ENCODE data around the gene TRIP11. TPM values are rescaled to one million over a fixed set of nuclear protein-coding genes. Genes with fewer than 3 reads are reported as not detected.

TRIP11 gene
- total and polyA plus RNA-seq, 2 experiments from 2014 or later: 24.9 to 52.2 TPM

- TF ChIP-seq, protein P1, sequence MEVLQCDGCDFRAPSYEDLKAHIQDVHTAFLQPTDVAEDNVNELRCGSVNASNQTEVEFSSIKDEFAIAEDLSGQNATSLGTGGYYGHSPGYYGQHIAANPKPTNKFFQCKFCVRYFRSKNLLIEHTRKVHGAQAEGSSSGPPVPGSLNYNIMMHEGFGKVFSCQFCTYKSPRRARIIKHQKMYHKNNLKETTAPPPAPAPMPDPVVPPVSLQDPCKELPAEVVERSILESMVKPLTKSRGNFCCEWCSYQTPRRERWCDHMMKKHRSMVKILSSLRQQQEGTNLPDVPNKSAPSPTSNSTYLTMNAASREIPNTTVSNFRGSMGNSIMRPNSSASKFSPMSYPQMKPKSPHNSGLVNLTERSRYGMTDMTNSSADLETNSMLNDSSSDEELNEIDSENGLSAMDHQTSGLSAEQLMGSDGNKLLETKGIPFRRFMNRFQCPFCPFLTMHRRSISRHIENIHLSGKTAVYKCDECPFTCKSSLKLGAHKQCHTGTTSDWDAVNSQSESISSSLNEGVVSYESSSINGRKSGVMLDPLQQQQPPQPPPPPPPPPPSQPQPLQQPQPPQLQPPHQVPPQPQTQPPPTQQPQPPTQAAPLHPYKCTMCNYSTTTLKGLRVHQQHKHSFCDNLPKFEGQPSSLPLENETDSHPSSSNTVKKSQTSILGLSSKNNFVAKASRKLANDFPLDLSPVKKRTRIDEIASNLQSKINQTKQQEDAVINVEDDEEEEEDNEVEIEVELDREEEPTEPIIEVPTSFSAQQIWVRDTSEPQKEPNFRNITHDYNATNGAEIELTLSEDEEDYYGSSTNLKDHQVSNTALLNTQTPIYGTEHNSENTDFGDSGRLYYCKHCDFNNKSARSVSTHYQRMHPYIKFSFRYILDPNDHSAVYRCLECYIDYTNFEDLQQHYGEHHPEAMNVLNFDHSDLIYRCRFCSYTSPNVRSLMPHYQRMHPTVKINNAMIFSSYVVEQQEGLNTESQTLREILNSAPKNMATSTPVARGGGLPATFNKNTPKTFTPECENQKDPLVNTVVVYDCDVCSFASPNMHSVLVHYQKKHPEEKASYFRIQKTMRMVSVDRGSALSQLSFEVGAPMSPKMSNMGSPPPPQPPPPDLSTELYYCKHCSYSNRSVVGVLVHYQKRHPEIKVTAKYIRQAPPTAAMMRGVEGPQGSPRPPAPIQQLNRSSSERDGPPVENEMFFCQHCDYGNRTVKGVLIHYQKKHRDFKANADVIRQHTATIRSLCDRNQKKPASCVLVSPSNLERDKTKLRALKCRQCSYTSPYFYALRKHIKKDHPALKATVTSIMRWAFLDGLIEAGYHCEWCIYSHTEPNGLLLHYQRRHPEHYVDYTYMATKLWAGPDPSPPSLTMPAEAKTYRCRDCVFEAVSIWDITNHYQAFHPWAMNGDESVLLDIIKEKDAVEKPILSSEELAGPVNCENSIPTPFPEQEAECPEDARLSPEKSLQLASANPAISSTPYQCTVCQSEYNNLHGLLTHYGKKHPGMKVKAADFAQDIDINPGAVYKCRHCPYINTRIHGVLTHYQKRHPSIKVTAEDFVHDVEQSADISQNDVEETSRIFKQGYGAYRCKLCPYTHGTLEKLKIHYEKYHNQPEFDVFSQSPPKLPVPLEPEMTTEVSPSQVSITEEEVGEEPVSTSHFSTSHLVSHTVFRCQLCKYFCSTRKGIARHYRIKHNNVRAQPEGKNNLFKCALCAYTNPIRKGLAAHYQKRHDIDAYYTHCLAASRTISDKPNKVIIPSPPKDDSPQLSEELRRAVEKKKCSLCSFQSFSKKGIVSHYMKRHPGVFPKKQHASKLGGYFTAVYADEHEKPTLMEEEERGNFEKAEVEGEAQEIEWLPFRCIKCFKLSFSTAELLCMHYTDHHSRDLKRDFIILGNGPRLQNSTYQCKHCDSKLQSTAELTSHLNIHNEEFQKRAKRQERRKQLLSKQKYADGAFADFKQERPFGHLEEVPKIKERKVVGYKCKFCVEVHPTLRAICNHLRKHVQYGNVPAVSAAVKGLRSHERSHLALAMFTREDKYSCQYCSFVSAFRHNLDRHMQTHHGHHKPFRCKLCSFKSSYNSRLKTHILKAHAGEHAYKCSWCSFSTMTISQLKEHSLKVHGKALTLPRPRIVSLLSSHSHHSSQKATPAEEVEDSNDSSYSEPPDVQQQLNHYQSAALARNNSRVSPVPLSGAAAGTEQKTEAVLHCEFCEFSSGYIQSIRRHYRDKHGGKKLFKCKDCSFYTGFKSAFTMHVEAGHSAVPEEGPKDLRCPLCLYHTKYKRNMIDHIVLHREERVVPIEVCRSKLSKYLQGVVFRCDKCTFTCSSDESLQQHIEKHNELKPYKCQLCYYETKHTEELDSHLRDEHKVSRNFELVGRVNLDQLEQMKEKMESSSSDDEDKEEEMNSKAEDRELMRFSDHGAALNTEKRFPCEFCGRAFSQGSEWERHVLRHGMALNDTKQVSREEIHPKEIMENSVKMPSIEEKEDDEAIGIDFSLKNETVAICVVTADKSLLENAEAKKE (CRISPR knock-in tag; IDR thresholded peaks at IDR 0.05): no peak
- TF ChIP-seq POLR2AphosphoS5 (IDR thresholded peaks at IDR 0.05; ENCODE audit: low read depth): no peak
- TF ChIP-seq EZH2phosphoT487 (IDR thresholded peaks at IDR 0.05; ENCODE audit: unreplicated experiment): no peak
- no peak for TF ChIP-seq STAT1 (IDR thresholded peaks at IDR 0.05; ENCODE audit: unreplicated experiment)
- TF ChIP-seq CREB1 (CRISPR knock-in tag; IDR thresholded peaks at IDR 0.05; ENCODE audit: low read depth): no peak
- TF ChIP-seq, protein P2, sequence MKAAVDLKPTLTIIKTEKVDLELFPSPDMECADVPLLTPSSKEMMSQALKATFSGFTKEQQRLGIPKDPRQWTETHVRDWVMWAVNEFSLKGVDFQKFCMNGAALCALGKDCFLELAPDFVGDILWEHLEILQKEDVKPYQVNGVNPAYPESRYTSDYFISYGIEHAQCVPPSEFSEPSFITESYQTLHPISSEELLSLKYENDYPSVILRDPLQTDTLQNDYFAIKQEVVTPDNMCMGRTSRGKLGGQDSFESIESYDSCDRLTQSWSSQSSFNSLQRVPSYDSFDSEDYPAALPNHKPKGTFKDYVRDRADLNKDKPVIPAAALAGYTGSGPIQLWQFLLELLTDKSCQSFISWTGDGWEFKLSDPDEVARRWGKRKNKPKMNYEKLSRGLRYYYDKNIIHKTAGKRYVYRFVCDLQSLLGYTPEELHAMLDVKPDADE (IDR thresholded peaks at IDR 0.05): no peak
- no peak for TF ChIP-seq EZH2 (IDR thresholded peaks at IDR 0.05; ENCODE audit: low read depth, unreplicated experiment)
Measured at GRCh38 chr14:91977884-91978283, 62.0 kb downstream of the TRIP11 start (continued).

DNA sequence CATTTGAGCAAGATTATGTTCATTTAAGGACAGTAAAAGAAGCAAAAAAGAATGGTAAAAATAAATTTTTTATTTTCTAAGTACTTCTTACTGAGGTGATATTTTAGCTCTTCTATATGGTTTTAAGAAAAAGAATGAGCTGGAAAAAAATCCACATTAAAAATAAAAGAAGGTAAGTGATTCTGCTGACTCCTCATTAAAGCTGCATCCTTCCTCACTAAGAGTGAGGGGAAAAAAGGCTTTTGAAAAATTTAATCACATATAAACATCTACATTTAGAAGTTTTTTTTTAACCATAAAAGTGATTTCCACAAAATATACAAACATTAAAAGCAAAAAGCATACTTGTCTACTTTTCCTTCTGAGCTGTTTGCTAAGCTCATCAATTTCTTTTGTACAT lies 64.1 kb downstream of the TRIP11 start:
- H3K27ac Mint-ChIP-seq: no peak overlapping the region
- no peaks in the 10 kb centered on the region for H3K27me3 Mint-ChIP-seq (ENCODE audit: insufficient read depth, low read depth, poor library complexity)
- no peak for TF ChIP-seq EZH2 (IDR thresholded peaks at IDR 0.05; ENCODE audit: low read depth, unreplicated experiment)
- TF ChIP-seq ZNF331 (CRISPR knock-in tag; IDR thresholded peaks at IDR 0.05; ENCODE audit: low read depth): no peak
- TF ChIP-seq STAT1 (IDR thresholded peaks at IDR 0.05; ENCODE audit: unreplicated experiment): no peak
- no peak for TF ChIP-seq CREB1 (CRISPR knock-in tag; IDR thresholded peaks at IDR 0.05; ENCODE audit: low read depth)
- TF ChIP-seq REST (IDR thresholded peaks at IDR 0.05; ENCODE audit: unreplicated experiment): no peak
- no peak for TF ChIP-seq NANOG (IDR thresholded peaks at IDR 0.05; ENCODE audit: borderline replicate concordance)
- no peak for TF ChIP-seq ZNF114 (CRISPR knock-in tag; IDR thresholded peaks at IDR 0.05)

More for the DNA sequence above, 64.1 kb downstream of the TRIP11 start:
- H3K27ac ChIP-seq (ENCODE audit: low read depth): no peak overlapping the region
- Mint-ChIP-seq H3K9me3 (no peaks in the 10 kb centered on the region), H3K4me3 (no peak overlapping the region), H3K36me3 (ENCODE audit: low read depth) (peaks cover 12% of the 10 kb centered on the region; the same call in 2 of the 3 replicates), H3K4me1 (no peaks in the 10 kb centered on the region)
- H3K79me2 ChIP-seq (replicated peaks; ENCODE audit: insufficient read depth): no peaks in the 10 kb centered on the region
- ATAC-seq (no peak), DNase-seq (ENCODE audit: low spot score) (no peak)
- H3K4me3 ChIP-seq: no peak overlapping the region
- no peak overlapping the region for H2AFZ ChIP-seq
- H3K9me2 ChIP-seq (ENCODE audit: insufficient read depth): no peaks in the 10 kb centered on the region
- H3K4me1 ChIP-seq (ENCODE audit: insufficient read depth): no peaks in the 10 kb centered on the region
- no peaks in the 10 kb centered on the region for H3F3A ChIP-seq (replicated peaks; ENCODE audit: low read depth)
- H3K4me2 ChIP-seq: no peak overlapping the region
- no peaks in the 10 kb centered on the region for H3K27me3 ChIP-seq (ENCODE audit: insufficient read depth)
- no peaks in the 10 kb centered on the region for H4K20me1 ChIP-seq (replicated peaks; ENCODE audit: insufficient read depth)
- H3K36me3 ChIP-seq (ENCODE audit: insufficient read depth): no peaks in the 10 kb centered on the region; the same call in 1 of the 2 replicates

All from GM23338 (cell line).